WTC11 (cell line): Measurements from ENCODE around the gene GHR. TPM values are rescaled to one million over a fixed set of nuclear protein-coding genes. Genes with fewer than 3 reads are reported as not detected.

ENCODE experiments used
- ATAC-seq: fragments of 200-7000 bp; cut with Tn5 transposase; 2 replicates; pipeline ENCODE4 v1.10.0; 2021; ENCODE audit warnings: mild to moderate bottlenecking, moderate library complexity
- CTCF ChIA-PET: fragments of 300-600 bp; sonication (Branson Sonifier 250); formaldehyde crosslinking; loops from one replicate; lab custom pipeline; 2021; ENCODE audit warnings: antibody characterized with exemption; lab: Charles Lee
- POLR2A ChIA-PET: fragments of 350-600 bp; sonication (Branson Sonifier 250); formaldehyde crosslinking; loops from one replicate; lab custom pipeline; 2021; ENCODE audit warnings: antibody characterized with exemption; lab: Charles Lee
- DNase-seq: peaks from one replicate; pipeline ENCODE4 v3.0.0; 2021; ENCODE audit warnings: low spot score
- H3K27ac Mint-ChIP-seq: 2 replicates; pipeline ENCODE4 v1.8.0; 2021; ENCODE audit warnings: mixed read lengths
- H3K27me3 Mint-ChIP-seq: 2 replicates; pipeline ENCODE4 v1.8.0; 2021; ENCODE audit warnings: low read depth, mild to moderate bottlenecking, moderate library complexity, mixed read lengths
- H3K36me3 Mint-ChIP-seq: 2 replicates; pipeline ENCODE4 v1.8.0; 2021; ENCODE audit warnings: mixed read lengths
- H3K4me1 Mint-ChIP-seq: 2 replicates; pipeline ENCODE4 v1.8.0; 2022; ENCODE audit warnings: mixed read lengths
- H3K4me3 Mint-ChIP-seq: 2 replicates; pipeline ENCODE4 v1.8.0; 2021; ENCODE audit warnings: mild to moderate bottlenecking, moderate library complexity, mixed read lengths
- H3K9me3 Mint-ChIP-seq: 2 replicates; pipeline ENCODE4 v1.8.0; 2021; ENCODE audit warnings: mixed read lengths
- AFF4 ChIP-seq: sonication (generic); formaldehyde crosslinking; IDR thresholded peaks from 2 replicates; pipeline ENCODE4 v1.8.1; 2023; ENCODE audit warnings: mild to moderate bottlenecking, missing genetic modification reagents, borderline replicate concordance
- ATF3 ChIP-seq: sonication (generic); formaldehyde crosslinking; conservative IDR thresholded peaks from 2 replicates; pipeline ENCODE4 v1.8.1; 2022; ENCODE audit warnings: mild to moderate bottlenecking, missing genetic modification reagents
- E2F4 ChIP-seq: sonication (generic); formaldehyde crosslinking; IDR thresholded peaks from 2 replicates; pipeline ENCODE4 v1.8.1; 2022; ENCODE audit warnings: low read depth, mild to moderate bottlenecking, moderate library complexity, missing genetic modification reagents, borderline replicate concordance
- EMX1 ChIP-seq: fragments of 250-450 bp; sonication (Bioruptor Pico); IDR thresholded peaks from 2 replicates; pipeline ENCODE4 v1.8.0; 2021; ENCODE audit warnings: mild to moderate bottlenecking
- ERG ChIP-seq: fragments of 250-450 bp; sonication (Bioruptor Pico); IDR thresholded peaks from 2 replicates; pipeline ENCODE4 v1.8.0; 2021; ENCODE audit warnings: mild to moderate bottlenecking
- ETV6 ChIP-seq: sonication (generic); formaldehyde crosslinking; IDR thresholded peaks from 2 replicates; pipeline ENCODE4 v1.8.1; 2022; ENCODE audit warnings: mild to moderate bottlenecking, missing genetic modification reagents
- FOXJ3 ChIP-seq: sonication (generic); formaldehyde crosslinking; IDR thresholded peaks from 2 replicates; pipeline ENCODE4 v1.9.0; 2021; ENCODE audit warnings: missing genetic modification reagents, mild to moderate bottlenecking, borderline replicate concordance
- FOXP4 ChIP-seq: sonication (generic); formaldehyde crosslinking; IDR thresholded peaks from 2 replicates; pipeline ENCODE4 v1.8.0; 2022; ENCODE audit warnings: mild to moderate bottlenecking, missing genetic modification reagents
- GRHL2 ChIP-seq: fragments of 250-450 bp; sonication (Bioruptor Pico); IDR thresholded peaks from 2 replicates; pipeline ENCODE4 v1.8.0; 2022; ENCODE audit warnings: mild to moderate bottlenecking, moderate library complexity; ENCODE audit not compliant: insufficient replicate concordance, severe bottlenecking
- HMGA2 ChIP-seq: fragments of 250-450 bp; sonication (Bioruptor Pico); IDR thresholded peaks from 2 replicates; pipeline ENCODE4 v1.4.0; 2021; ENCODE audit warnings: mild to moderate bottlenecking, moderate library complexity
- JUN ChIP-seq: sonication (generic); formaldehyde crosslinking; IDR thresholded peaks from 2 replicates; pipeline ENCODE4 v1.8.0; 2023; ENCODE audit warnings: mild to moderate bottlenecking, missing genetic modification reagents
- NR1H2 ChIP-seq: sonication (generic); formaldehyde crosslinking; IDR thresholded peaks from 2 replicates; pipeline ENCODE4 v1.9.0; 2021; ENCODE audit warnings: mild to moderate bottlenecking, moderate library complexity, missing genetic modification reagents
- PRRX2 ChIP-seq: fragments of 250-450 bp; sonication (Bioruptor Pico); IDR thresholded peaks from 2 replicates; pipeline ENCODE4 v1.8.0; 2021; ENCODE audit warnings: mild to moderate bottlenecking
- RELA ChIP-seq: sonication (generic); formaldehyde crosslinking; IDR thresholded peaks from 2 replicates; pipeline ENCODE4 v1.8.1; 2022; ENCODE audit warnings: missing genetic modification reagents, mild to moderate bottlenecking, borderline replicate concordance
- SMAD4 ChIP-seq: sonication (generic); formaldehyde crosslinking; IDR thresholded peaks from 2 replicates; pipeline ENCODE4 v1.8.0; 2022; ENCODE audit warnings: mild to moderate bottlenecking, missing genetic modification reagents
- TEAD1 ChIP-seq: sonication (generic); formaldehyde crosslinking; IDR thresholded peaks from 2 replicates; pipeline ENCODE4 v1.8.0; 2022; ENCODE audit warnings: mild to moderate bottlenecking, missing genetic modification reagents
- ZMAT4 ChIP-seq: fragments of 250-450 bp; sonication (Bioruptor Pico); IDR thresholded peaks from 2 replicates; pipeline ENCODE4 v1.9.0; 2021; ENCODE audit warnings: mild to moderate bottlenecking
- ZNF512 ChIP-seq: sonication (generic); formaldehyde crosslinking; IDR thresholded peaks from 2 replicates; pipeline ENCODE4 v1.8.1; 2022; ENCODE audit warnings: missing genetic modification reagents, borderline replicate concordance
- ZNF532 ChIP-seq: fragments of 250-450 bp; sonication (Bioruptor Pico); IDR thresholded peaks from 2 replicates; pipeline ENCODE4 v1.9.0; 2021; ENCODE audit warnings: mild to moderate bottlenecking, borderline replicate concordance
- total RNA-seq: library from RNA; stranded (reverse); gene quantifications from 3 replicates; pipeline ENCODE4 v1.2.3, GENCODE V29; 2021

The GHR gene
- total RNA-seq, 1 experiment from 2014 or later: 0.57 TPM

GRCh38 chr5:42689391-42689790 is 266.2 kb downstream of the GHR start:
- H3K4me1 Mint-ChIP-seq: no peaks in the 10 kb centered on the region
- H3K4me3 Mint-ChIP-seq: no peak overlapping the region
- peaks cover 6% of the 10 kb centered on the region for H3K36me3 Mint-ChIP-seq
- DNase-seq (no peak), ATAC-seq (no peak)
- TF ChIP-seq JUN (CRISPR knock-in tag) (no peak), TEAD1 (CRISPR knock-in tag) (no peak), RELA (no peak), AFF4 (CRISPR knock-in tag) (no peak), SMAD4 (CRISPR knock-in tag) (no peak), ZNF512 (CRISPR knock-in tag) (no peak), HMGA2 (no peak), ERG (CRISPR knock-in tag) (no peak), FOXP4 (CRISPR knock-in tag) (no peak), ATF3 (no peak), GRHL2 (CRISPR knock-in tag) (no peak), FOXJ3 (no peak), ZMAT4 (no peak), PRRX2 (CRISPR knock-in tag) (no peak), NR1H2 (CRISPR knock-in tag) (no peak), ZNF532 (CRISPR knock-in tag) (no peak), ETV6 (CRISPR knock-in tag) (no peak), EMX1 (CRISPR knock-in tag) (no peak), E2F4 (CRISPR knock-in tag) (no peak)
- H3K9me3 Mint-ChIP-seq: peaks cover 27% of the 10 kb centered on the region
- ChIA-PET CTCF (no interaction called here), POLR2A (no interaction called here)
- H3K27ac Mint-ChIP-seq: no peak overlapping the region
- H3K27me3 Mint-ChIP-seq: no peaks in the 10 kb centered on the region; the same call in 1 of the 2 replicates
